22Rv1 (cell line): ENCODE measurements around the gene P4HA2.

Experiments used
- ZFX ChIP-seq: fragments of 450-650 bp; IDR thresholded peaks from 2 replicates; pipeline ENCODE4 v1.6.1; 2017; ENCODE audit warnings: antibody characterized with exemption, borderline replicate concordance
- TF ChIP-seq, protein P1 (sequence below): fragments of 450-650 bp; IDR thresholded peaks from 2 replicates; pipeline ENCODE4 v1.5.1; 2017; ENCODE audit warnings: mild to moderate bottlenecking

- TF ChIP-seq, protein P1, sequence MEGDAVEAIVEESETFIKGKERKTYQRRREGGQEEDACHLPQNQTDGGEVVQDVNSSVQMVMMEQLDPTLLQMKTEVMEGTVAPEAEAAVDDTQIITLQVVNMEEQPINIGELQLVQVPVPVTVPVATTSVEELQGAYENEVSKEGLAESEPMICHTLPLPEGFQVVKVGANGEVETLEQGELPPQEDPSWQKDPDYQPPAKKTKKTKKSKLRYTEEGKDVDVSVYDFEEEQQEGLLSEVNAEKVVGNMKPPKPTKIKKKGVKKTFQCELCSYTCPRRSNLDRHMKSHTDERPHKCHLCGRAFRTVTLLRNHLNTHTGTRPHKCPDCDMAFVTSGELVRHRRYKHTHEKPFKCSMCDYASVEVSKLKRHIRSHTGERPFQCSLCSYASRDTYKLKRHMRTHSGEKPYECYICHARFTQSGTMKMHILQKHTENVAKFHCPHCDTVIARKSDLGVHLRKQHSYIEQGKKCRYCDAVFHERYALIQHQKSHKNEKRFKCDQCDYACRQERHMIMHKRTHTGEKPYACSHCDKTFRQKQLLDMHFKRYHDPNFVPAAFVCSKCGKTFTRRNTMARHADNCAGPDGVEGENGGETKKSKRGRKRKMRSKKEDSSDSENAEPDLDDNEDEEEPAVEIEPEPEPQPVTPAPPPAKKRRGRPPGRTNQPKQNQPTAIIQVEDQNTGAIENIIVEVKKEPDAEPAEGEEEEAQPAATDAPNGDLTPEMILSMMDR = no peak
- no peak for TF ChIP-seq ZFX
Measured at GRCh38 chr5:132259069-132259851, 31.6 kb upstream of the P4HA2 start.
